GM18520 (cell line): ENCODE results near the gene NELFE.
A peak's percentile ranks its signal among the peaks of the same experiment; 100 is the strongest.
"Not testable (repeated sequence)": the region's sequence is repeated elsewhere in the genome, so short reads cannot be mapped to it uniquely, and the experiment has no call there.

Source experiments
- ATAC-seq: cut with Tn5 transposase; IDR thresholded peaks from one replicate; pipeline ENCODE4 v1.9.1; 2021; ENCODE audit not compliant: unreplicated experiment

NELFE gene

GRCh38 chr6:31976065-31976464 lies 17.3 kb upstream of the NELFE start:
- ATAC-seq: not testable (repeated sequence)

GRCh38 chr6:31972709-31973350 lies 14.1 kb upstream of the NELFE start:
- no peak for ATAC-seq

DNA sequence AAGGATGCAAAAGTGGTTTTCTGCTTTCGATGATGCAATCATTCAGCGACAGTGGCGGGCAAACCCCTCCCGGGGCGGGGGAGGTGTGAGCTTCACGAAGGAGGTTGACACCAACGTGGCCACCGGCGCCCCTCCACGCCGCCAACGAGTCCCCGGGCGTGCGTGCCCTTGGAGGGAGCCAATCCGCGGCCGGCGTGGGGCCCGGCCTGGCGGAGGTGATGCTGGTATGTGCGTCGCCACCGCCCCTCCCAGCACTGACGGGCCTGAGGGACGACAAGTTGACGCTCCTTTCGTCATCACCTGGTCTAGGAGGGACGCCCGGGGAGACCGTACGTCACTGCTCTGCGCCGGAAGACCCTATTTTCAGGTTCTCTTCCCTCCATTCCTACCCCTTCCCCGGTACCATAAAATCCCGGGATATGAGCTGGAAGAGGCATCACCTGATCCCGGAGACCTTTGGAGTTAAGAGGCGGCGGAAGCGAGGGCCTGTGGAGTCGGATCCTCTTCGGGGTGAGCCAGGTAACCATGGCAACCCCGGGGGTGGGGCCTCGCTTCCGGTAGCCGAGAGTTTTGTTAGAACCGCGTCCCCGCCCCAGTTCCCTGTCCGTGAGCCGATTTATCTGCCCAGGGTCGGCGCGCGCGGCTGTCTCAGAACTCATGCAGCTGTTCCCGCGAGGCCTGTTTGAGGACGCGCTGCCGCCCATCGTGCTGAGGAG lies 13.4 kb upstream of the NELFE start, which contains the start of gene DXO:
Gene DXO (minus strand): TSS at position 146 of the 716 bp plus-strand sequence. CDS start 463 bp downstream, outside the sequence.
- peak; percentile 85 for ATAC-seq

DNA sequence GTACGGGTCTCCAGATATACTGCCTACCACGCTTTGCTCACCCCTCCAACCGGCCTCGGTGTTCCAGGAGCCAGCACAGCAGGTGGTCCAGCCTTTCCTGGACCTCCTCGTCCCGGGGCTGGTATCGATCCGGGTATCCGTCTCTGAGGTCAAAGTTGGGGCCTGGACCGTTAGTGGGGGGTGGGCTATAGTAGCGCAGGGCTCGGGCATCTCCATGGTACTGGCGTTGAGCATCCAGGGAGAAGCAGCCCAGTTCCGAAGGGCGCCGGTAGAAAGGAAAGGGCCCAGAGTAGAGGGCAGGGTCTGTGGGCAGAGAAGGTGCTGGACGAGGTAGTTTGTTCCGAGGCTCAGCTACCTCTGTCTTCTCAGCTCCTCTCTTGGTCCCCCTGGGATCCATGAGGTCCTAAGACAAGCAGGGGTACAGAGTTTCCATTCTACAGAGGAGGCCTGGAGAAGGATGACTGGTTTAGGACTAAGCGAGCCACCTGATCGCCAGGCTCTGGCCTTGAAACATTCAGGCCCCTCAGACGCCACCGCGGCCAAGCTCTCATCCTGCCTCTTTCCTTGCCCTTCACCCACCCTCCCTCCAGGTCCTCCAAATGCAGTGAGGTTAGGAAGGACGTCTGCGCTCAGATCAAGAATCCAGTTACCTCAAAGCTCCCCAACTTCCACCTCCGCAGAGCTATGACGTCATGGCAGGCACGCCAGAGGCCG lies 12.7 kb upstream of the NELFE start:
- ATAC-seq: no peak

GRCh38 chr6:31970604-31971271 lies 12.0 kb upstream of the NELFE start:
- no peak for ATAC-seq

DNA sequence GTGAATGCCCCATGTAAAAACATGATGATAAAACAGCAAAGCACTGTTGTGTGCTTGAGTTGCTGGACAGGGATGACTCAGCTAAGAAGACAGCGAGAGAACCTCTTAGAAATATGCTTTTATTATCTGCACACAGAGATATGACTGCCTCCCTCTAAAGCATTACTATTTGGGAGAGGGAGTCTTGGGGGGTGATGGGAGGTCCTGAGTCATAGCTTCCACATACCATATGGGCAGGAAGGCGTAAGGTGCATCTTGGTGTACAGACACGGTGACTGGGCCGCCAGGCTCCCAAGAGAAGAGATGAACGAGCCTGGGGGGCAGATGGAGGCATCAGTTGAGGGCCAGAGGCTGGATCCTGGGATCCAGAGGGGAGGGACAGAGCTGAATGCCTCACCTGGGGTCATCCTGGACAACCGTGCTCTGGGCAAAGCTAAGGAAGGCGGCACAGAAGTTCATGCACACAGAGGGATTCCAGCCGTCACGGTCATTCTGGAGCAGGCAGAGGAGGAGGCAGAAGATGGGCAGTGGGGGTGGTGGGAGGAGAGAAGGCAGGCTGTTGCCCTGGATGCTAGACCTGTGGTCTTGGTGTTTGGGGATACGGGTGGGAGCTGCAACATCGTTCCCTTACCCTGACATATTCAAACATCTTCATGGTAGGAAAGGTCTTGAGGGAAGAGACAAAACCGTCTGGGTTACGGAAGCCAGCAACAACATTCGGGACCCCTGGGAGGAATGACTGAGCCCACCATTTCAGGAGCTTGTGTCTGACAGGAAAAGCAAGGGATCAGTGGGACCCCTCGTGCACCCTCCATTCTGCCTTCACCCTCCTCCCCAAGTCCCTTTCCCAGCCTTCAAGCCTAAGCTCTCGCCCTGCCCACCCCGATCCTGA lies 11.2 kb upstream of the NELFE start:
- ATAC-seq: no peak

DNA sequence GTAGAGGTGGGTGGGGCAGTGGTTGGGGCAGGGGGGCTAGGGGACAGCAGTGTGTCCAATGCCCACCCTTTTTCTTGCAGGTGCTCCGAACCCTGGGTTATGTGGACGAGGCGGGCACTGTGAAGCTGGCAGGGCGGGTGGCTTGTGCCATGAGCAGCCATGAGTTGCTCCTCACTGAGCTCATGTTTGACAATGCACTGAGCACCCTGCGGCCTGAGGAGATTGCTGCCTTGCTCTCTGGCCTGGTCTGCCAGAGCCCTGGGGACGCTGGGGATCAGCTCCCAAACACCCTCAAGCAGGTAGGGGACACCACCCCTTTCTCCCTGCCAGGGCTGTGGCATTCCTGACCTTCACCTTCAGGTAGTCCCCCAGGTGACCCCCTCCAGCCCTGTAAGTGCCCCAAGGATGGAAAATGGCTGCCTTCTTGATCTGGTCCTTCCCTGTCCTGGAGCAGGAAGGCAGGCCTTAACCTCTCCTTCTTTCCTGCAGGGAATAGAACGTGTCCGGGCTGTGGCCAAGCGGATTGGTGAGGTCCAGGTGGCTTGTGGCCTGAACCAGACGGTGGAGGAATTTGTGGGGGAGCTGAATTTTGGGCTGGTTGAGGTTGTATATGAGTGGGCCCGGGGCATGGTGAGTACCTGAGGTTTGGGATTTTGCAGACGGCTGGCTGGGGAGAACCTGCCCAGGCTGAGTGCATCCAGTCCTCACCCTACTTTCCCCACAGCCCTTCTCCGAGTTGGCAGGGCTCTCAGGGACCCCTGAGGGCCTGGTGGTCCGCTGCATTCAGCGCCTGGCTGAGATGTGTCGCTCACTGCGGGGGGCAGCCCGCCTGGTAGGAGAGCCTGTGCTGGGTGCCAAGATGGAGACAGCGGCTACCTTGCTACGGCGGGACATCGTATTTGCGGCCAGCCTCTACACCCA lies 10.3 kb upstream of the NELFE start:
- no peak for ATAC-seq

DNA sequence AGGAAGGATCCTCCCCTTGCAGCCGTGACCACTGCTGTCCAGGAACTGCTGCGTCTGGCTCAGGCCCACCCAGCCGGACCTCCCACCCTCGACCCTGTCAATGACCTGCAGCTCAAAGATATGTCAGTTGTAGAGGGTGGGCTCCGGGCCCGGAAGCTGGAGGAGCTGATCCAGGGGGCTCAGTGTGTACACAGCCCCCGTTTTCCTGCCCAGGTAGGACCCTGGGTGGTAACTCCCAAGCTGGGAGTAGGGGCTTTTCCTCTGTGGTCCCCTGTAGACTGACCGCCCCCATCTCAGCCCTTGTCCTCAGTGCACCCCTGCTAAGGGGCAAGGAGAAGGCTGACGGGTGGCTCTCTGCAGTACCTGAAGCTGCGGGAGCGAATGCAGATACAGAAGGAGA lies 9.6 kb upstream of the NELFE start:
- no peak for ATAC-seq

DNA sequence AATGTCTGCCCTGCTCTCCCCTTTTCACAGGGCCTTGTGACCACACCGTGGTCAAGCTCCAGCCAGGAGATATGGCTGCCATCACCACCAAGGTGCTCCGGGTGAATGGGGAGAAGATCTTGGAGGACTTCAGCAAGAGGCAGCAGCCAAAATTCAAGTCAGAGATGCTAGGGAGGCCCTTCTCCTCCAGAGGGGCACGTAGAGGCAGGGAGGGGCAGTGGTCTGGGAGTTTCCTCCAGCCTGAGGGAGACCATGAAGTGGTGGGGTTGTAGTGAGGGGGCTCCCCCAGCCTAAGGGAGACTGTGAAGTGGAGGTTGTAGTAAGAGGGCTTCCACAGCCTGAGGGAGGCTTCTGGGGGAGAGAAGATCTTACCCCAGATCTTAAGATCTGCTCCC lies 9.2 kb upstream of the NELFE start:
- ATAC-seq: no peak

DNA sequence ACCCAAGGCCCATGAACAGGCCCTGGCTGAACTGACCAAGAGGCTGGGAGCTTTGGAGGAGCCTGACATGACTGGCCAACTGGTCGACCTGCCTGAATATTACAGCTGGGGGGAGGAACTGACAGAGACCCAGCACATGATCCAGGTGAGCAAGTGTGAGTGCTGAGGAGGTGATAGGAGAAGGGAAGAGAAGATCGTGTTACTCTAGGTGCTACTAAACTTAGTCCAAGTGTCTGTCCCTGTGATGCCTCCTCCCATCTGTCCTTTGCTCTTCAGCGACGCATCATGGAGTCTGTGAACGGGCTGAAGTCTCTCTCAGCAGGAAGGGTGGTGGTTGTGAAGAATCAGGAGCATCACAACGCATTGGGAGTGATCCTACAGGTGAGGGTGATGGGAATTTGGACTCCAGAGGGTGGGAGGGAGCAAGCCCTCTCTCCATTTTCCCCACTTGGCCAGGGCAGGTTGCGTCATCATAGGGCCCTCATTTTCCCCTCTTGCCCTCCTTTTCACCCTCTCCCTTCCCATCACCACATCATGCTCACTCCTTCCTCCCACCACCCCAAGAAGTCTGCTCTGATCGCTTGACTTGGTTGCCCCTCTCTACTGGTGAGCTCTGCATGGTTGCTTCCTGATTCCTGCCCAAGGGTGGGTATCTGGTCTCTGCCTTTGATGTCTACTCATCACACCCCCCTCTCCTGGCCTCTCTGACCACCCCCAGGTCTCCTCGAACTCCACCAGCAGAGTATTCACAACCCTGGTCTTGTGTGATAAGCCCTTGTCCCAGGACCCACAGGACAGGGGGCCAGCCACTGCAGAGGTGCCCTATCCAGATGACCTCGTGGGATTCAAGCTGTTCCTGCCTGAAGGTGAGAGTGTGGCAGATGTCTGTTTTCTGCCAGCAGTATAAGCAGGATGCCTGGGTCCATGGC lies 8.5 kb upstream of the NELFE start:
- no peak for ATAC-seq

DNA sequence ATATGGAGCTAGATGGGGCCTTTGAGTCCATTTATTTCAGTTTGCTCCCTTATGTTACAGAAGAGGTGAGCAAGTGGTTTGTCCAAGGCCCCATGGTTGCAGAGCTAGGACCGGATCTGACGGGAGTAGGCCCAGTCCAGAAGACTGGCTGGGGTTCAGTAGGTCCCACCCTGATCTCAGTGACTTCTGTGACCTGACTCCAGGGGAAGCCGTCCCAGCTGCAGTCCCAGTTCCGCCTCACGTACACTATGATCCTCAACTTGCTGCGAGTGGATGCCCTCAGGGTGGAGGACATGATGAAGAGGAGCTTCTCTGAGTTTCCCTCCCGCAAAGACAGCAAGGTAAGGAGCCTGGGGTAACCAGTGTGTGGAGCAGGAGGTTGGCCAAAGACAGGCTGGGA lies 7.7 kb upstream of the NELFE start:
- ATAC-seq: no peak

- no peak for ATAC-seq
Observed at GRCh38 chr6:31965700-31966099, 6.9 kb upstream of the NELFE start.

GRCh38 chr6:31963921-31964320 lies 5.2 kb upstream of the NELFE start:
- no peak for ATAC-seq

GRCh38 chr6:31961616-31962015 lies 2.8 kb upstream of the NELFE start:
- no peak for ATAC-seq

DNA sequence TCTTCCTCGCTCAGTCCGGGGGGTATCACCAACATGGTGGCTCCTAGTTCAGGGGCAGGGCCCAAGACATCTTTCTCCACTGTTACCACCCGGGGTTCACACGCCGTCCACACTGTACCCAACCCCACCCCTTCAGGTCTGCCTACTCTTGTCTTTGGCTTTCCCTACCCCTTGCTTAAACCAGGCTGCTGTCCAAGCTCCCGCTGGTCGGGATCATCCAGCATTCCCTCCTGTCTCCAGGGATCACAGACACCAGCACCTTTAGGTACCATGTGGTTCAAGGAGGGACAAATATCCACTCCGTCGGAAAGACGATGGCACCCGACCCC lies 395 bp downstream of the NELFE start:
- no peak for ATAC-seq

GRCh38 chr6:31956796-31957195 lies 2.0 kb downstream of the NELFE start:
- ATAC-seq: no peak

- ATAC-seq: no peak
Observed at GRCh38 chr6:31954511-31954910, 4.3 kb downstream of the NELFE start.

GRCh38 chr6:31952890-31953289 lies 5.9 kb downstream of the NELFE start:
- ATAC-seq: no peak
